ENCODE data around the gene TBL2.
"Not testable (repeated sequence)": the region's sequence is repeated elsewhere in the genome, so short reads cannot be mapped to it uniquely, and the experiment has no call there.

- TF ChIP-seq EZH2phosphoT487 (IDR thresholded peaks at IDR 0.05; ENCODE audit: insufficient read depth, low read depth); EZH2 (IDR thresholded peaks at IDR 0.05; ENCODE audit: insufficient read depth, poor library complexity, severe bottlenecking): not testable (repeated sequence)
Observed at GRCh38 chr7:73581006-73581405, 2.6 kb upstream of the TBL2 start.
